Epithelial cell of esophagus (primary cell): ENCODE measurements around the gene C10orf120.

Experiments used
- DNase-seq: peaks from one replicate; pipeline ENCODE4 v3.0.0; 2010; ENCODE audit warnings: low read depth
- H3K4me3 ChIP-seq: 2 replicates; pipeline ENCODE4 v1.5.1; 2011; ENCODE audit warnings: mild to moderate bottlenecking, low read length, control low read depth
- CTCF ChIP-seq: IDR thresholded peaks from 2 replicates; pipeline ENCODE4 v1.5.1; 2011; ENCODE audit warnings: low read depth, mild to moderate bottlenecking, low read length, control low read depth, inconsistent platforms; ENCODE audit not compliant: insufficient read depth; ENCODE audit errors: missing control alignments

Gene C10orf120

GRCh38 chr10:122706467-122706866, 6.8 kb upstream of the C10orf120 start:
- no peak for TF ChIP-seq CTCF
- DNase-seq, result no peak
- H3K4me3 ChIP-seq, result no peak overlapping the region

DNA sequence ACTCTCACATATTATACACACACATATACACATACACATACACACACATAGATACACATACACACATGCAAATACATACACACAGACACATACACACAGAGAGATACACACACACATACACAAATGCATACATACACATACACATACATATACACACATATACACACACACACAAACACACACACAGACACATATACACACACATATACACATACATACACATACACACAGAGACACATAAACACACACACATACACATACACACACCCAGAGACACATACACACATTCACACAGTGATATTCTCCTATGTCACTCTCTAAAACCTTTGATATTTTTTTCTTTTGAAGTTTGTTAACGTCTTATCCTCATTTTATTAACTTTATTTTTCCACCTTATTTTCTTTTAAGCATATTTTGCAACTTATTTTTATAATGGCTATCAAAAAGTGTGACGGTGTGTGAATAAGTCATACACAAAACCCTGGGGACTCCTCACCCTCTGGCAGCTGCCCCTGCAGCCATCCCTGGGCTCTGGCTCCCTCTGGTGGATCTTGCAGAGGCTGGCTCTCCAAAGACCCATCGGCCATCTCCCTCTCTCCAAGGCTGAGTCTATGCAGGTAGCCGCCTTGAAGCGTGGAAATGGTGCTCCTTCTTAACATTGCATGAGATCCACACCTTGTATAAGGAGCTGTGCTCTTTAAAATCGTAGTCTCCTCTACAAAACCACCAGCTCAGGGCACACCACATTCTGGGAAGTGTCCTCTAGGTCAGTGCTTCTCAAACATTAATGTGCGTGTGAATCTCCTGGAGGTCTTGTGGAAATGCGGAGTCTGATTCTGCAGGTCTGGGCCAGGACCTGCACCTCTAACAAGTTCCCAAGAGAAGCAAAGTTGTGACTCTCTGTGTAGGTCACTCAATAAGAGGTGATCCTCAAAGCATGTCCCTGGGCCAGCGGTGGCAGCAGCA, 4.1 kb upstream of the C10orf120 start:
- no peak overlapping the region for H3K4me3 ChIP-seq
- peak; percentile 76 for DNase-seq
- peak; percentile 98 for TF ChIP-seq CTCF

- TF ChIP-seq CTCF, result no peak
- no peak for DNase-seq
- no peak overlapping the region for H3K4me3 ChIP-seq
Observed at GRCh38 chr10:122702275-122702674, 2.6 kb upstream of the C10orf120 start.

DNA sequence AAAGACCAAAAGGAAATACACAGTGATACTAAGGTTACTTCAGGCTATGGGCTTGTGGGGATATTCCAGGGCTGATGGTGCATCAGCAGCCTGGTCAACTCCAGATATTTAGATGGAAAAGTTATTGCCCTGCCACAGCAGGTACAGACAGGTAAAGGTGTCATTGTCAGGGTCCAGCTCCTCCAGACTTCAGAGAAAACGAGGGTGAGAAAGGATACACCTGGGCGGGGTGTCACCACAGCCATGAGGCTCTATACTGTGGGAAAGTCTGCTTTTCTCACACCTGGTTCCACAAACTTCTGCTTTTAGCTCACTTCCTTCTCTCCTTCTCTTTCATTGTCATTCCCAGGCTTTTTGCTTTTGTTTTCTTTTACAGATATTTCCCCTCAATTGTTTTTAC, 2.0 kb upstream of the C10orf120 start:
- H3K4me3 ChIP-seq, result no peak overlapping the region
- DNase-seq, result no peak
- TF ChIP-seq CTCF, result no peak

DNA sequence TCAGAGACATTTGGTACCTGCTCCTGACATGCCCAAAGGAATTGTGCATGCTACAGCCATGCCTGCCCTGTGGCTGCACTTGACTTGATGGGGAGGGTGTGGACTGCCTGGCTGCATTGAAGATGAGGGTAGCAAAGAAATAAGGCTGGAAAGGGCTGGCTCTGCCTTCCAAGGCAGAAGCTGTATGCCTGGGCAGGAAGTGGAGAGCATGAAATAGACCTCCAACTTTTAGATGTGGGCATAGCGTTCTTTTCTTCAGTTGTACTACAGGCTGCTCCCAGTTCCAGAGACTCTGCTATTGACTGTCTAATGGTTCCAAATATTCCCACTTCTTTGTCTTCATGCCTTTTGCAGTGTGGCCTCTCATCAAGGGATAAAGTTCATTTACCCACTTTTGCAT, 3.0 kb downstream of the C10orf120 start:
- H3K4me3 ChIP-seq, result no peak overlapping the region
- DNase-seq, result no peak
- no peak for TF ChIP-seq CTCF

- no peak for DNase-seq
- no peak overlapping the region for H3K4me3 ChIP-seq
- TF ChIP-seq CTCF, result no peak
Observed at GRCh38 chr10:122692744-122693143, 6.9 kb downstream of the C10orf120 start.
